Suprapubic skin (tissue), 3 donors: Measurements from ENCODE around the gene EPHA10.
"Not testable (repeated sequence)": the region's sequence is repeated elsewhere in the genome, so short reads cannot be mapped to it uniquely, and the experiment has no call there.

Source experiments
- POLR2AphosphoS5 ChIP-seq, 3 donors: sonication (generic); formaldehyde crosslinking; IDR thresholded peaks; one replicate each; pipeline ENCODE4 v1.6.1; 2017; ENCODE audit warnings: antibody characterized with exemption in 3 of 3
- TF ChIP-seq, protein P1 (sequence below), 2 donors: fragments of 200-600 bp in 1 of 2; fragments of 450-650 bp in 1 of 2; sonication (generic) in 1 of 2; IDR thresholded peaks; one replicate each; pipeline ENCODE4 v1.5.1; 2016 to 2019; ENCODE audit warnings: antibody characterized with exemption in 2 of 2, mild to moderate bottlenecking in 1 of 2, moderate library complexity in 1 of 2

- TF ChIP-seq, protein P1, sequence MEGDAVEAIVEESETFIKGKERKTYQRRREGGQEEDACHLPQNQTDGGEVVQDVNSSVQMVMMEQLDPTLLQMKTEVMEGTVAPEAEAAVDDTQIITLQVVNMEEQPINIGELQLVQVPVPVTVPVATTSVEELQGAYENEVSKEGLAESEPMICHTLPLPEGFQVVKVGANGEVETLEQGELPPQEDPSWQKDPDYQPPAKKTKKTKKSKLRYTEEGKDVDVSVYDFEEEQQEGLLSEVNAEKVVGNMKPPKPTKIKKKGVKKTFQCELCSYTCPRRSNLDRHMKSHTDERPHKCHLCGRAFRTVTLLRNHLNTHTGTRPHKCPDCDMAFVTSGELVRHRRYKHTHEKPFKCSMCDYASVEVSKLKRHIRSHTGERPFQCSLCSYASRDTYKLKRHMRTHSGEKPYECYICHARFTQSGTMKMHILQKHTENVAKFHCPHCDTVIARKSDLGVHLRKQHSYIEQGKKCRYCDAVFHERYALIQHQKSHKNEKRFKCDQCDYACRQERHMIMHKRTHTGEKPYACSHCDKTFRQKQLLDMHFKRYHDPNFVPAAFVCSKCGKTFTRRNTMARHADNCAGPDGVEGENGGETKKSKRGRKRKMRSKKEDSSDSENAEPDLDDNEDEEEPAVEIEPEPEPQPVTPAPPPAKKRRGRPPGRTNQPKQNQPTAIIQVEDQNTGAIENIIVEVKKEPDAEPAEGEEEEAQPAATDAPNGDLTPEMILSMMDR (IDR thresholded peaks at IDR 0.05): not testable (repeated sequence)
- not testable (repeated sequence) for TF ChIP-seq POLR2AphosphoS5 (IDR thresholded peaks at IDR 0.05)
Measured at GRCh38 chr1:37738619-37739018, 26.3 kb downstream of the EPHA10 start.
